DND-41 (cell line): ENCODE data around the gene GCH1.

Experiments used
- ATAC-seq: fragments of 200-7000 bp; cut with Tn5 transposase; 3 replicates; pipeline ENCODE4 v1.9.1; 2021; ENCODE audit warnings: low read depth; ENCODE audit not compliant: insufficient read depth
- DNase-seq: peaks from one replicate; pipeline ENCODE4 v3.0.0-alpha.2; 2020
- H2AFZ ChIP-seq: 2 replicates; pipeline ENCODE4 v1.6.0; 2012; ENCODE audit warnings: low read depth, low read length
- H3K27ac ChIP-seq: 2 replicates; pipeline ENCODE4 v1.5.1; 2012; ENCODE audit warnings: low read length, inconsistent platforms
- H3K27me3 ChIP-seq: fragments of 200-600 bp; sonication (generic); 2 replicates; pipeline ENCODE4 v1.6.0; 2012; ENCODE audit warnings: low read length, mild to moderate bottlenecking, inconsistent platforms; ENCODE audit not compliant: insufficient read depth, poor library complexity
- H3K36me3 ChIP-seq: 2 replicates; pipeline ENCODE4 v1.5.1; 2012; ENCODE audit warnings: low read length, inconsistent platforms; ENCODE audit not compliant: insufficient read depth
- H3K4me1 ChIP-seq: 2 replicates; pipeline ENCODE4 v1.5.1; 2012; ENCODE audit warnings: mild to moderate bottlenecking, low read length; ENCODE audit not compliant: insufficient read depth
- H3K4me2 ChIP-seq: 2 replicates; pipeline ENCODE4 v1.6.0; 2012; ENCODE audit warnings: mild to moderate bottlenecking, moderate library complexity, low read length, inconsistent platforms; ENCODE audit not compliant: insufficient read depth
- H3K4me3 ChIP-seq, 2 experiments: fragments of 200-600 bp in 1 of 2; shearing (Covaris generic) in 1 of 2; 2 replicates each; pipeline ENCODE4 v1.5.1; 2012 to 2016; ENCODE audit warnings: inconsistent platforms in 2 of 2, low read length in 2 of 2, mild to moderate bottlenecking in 2 of 2, low read depth in 1 of 2, moderate library complexity in 1 of 2
- H3K79me2 ChIP-seq: 2 replicates; pipeline ENCODE4 v1.6.0; 2012; ENCODE audit warnings: low read length, inconsistent platforms; ENCODE audit not compliant: insufficient read depth
- H3K9ac ChIP-seq: 2 replicates; pipeline ENCODE4 v1.6.0; 2012; ENCODE audit warnings: low read depth, mild to moderate bottlenecking, inconsistent platforms, low read length, moderate library complexity
- H3K9me3 ChIP-seq: 2 replicates; pipeline ENCODE4 v1.5.1; 2012; ENCODE audit warnings: low read length, moderate library complexity, mild to moderate bottlenecking, inconsistent platforms; ENCODE audit not compliant: insufficient read depth, severe bottlenecking
- H4K20me1 ChIP-seq: 2 replicates; pipeline ENCODE4 v1.6.0; 2012; ENCODE audit warnings: low read length; ENCODE audit not compliant: insufficient read depth
- EZH2 ChIP-seq: IDR thresholded peaks from 3 replicates; pipeline ENCODE4 v1.6.1; 2012; ENCODE audit warnings: borderline replicate concordance, low read depth, mild to moderate bottlenecking, moderate library complexity, low read length, inconsistent platforms; ENCODE audit not compliant: severe bottlenecking
- TF ChIP-seq, protein P1 (sequence below): IDR thresholded peaks from 2 replicates; pipeline ENCODE4 v1.5.1; 2012; ENCODE audit warnings: borderline replicate concordance, low read length, moderate library complexity, mild to moderate bottlenecking; ENCODE audit not compliant: poor library complexity, severe bottlenecking; ENCODE audit errors: extremely low read depth

GCH1 gene

DNA sequence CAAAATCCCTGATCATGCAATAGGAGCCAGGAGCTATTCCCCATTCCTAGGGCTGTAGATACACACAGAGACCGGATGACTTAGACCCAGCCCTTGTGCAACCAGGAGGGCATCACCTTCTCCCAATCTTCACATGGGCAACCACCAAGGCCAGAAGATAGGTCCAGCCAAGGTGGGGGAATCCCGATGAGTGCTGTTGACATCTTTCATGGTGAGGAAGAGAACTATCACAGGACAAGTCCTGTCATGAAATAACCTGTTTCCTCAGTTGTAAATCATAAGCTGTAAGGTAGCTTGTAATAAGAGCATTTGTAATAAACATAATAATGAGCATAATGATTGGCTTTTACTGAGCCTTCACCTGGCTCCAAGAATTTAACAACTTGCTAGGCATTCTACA lies 89.5 kb downstream of the GCH1 start:
- H2AFZ ChIP-seq: no peak overlapping the region
- H3K9ac ChIP-seq: no peak overlapping the region
- H3K4me1 ChIP-seq: no peaks in the 10 kb centered on the region
- no peaks in the 10 kb centered on the region for H3K9me3 ChIP-seq
- H3K27me3 ChIP-seq: peaks cover 10% of the 10 kb centered on the region
- H3K79me2 ChIP-seq: no peaks in the 10 kb centered on the region
- no peak overlapping the region for H3K4me2 ChIP-seq
- no peak for DNase-seq
- no peaks in the 10 kb centered on the region for H4K20me1 ChIP-seq
- no peak for TF ChIP-seq EZH2
- TF ChIP-seq, protein P1, sequence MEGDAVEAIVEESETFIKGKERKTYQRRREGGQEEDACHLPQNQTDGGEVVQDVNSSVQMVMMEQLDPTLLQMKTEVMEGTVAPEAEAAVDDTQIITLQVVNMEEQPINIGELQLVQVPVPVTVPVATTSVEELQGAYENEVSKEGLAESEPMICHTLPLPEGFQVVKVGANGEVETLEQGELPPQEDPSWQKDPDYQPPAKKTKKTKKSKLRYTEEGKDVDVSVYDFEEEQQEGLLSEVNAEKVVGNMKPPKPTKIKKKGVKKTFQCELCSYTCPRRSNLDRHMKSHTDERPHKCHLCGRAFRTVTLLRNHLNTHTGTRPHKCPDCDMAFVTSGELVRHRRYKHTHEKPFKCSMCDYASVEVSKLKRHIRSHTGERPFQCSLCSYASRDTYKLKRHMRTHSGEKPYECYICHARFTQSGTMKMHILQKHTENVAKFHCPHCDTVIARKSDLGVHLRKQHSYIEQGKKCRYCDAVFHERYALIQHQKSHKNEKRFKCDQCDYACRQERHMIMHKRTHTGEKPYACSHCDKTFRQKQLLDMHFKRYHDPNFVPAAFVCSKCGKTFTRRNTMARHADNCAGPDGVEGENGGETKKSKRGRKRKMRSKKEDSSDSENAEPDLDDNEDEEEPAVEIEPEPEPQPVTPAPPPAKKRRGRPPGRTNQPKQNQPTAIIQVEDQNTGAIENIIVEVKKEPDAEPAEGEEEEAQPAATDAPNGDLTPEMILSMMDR: no peak
- no peak overlapping the region for H3K4me3 ChIP-seq
- ATAC-seq: no peak
- no peaks in the 10 kb centered on the region for H3K36me3 ChIP-seq
- H3K27ac ChIP-seq: no peak overlapping the region

- no peak overlapping the region for H3K9ac ChIP-seq
- H3K4me3 ChIP-seq: no peak overlapping the region
- H3K9me3 ChIP-seq: no peaks in the 10 kb centered on the region
Observed at GRCh38 chr14:54812617-54813016, 90.0 kb downstream of the GCH1 start.

DNA sequence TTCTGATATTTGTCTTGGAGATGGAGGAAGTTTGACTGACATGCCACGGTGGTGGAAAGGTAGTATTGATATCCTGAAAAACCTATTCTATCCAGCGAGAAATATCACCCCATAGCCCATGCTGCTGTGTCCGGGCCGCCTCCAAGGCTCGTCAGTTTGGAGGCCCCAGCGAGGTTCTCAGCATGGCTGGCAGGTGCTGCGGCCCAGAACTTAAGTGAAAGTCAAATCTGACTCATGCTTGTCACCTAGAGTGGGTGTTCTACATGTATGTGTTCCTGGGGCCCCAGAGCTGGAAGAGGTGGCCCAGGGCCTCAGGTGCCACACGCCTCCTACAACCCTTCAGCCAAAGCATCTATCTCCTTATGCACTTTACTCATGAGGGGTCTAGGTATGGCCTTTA lies 92.9 kb downstream of the GCH1 start:
- DNase-seq: no peak
- Histone ChIP-seq H2AFZ (no peak overlapping the region), H3K9me3 (no peaks in the 10 kb centered on the region), H3K27ac (no peak overlapping the region), H3K79me2 (no peaks in the 10 kb centered on the region), H3K36me3 (no peaks in the 10 kb centered on the region), H3K4me2 (no peak overlapping the region), H3K4me1 (peaks cover 7% of the 10 kb centered on the region; the same call in 1 of the 2 replicates), H3K9ac (no peak overlapping the region), H3K27me3 (peaks cover 10% of the 10 kb centered on the region), H4K20me1 (no peaks in the 10 kb centered on the region), H3K4me3 (no peak overlapping the region)
- no peak for TF ChIP-seq EZH2
- TF ChIP-seq, protein P1: no peak
- no peak for ATAC-seq

More at GRCh38 chr14:54812617-54813016, 90.0 kb downstream of the GCH1 start:
- ATAC-seq (no peak), DNase-seq (no peak)
- TF ChIP-seq, protein P1: no peak
- no peak for TF ChIP-seq EZH2
- H3K4me2 ChIP-seq: no peak overlapping the region
- H4K20me1 ChIP-seq: no peaks in the 10 kb centered on the region
- no peak overlapping the region for H3K27ac ChIP-seq
- no peaks in the 10 kb centered on the region for H3K4me1 ChIP-seq
- peaks cover 10% of the 10 kb centered on the region for H3K27me3 ChIP-seq
- H3K36me3 ChIP-seq: no peaks in the 10 kb centered on the region
- H3K79me2 ChIP-seq: no peaks in the 10 kb centered on the region
- no peak overlapping the region for H2AFZ ChIP-seq
